Germinal center (tissue), 1 donor: Measurements from ENCODE around the gene AP4M1.
"Not testable (repeated sequence)": the region's sequence is repeated elsewhere in the genome, so short reads cannot be mapped to it uniquely, and the experiment has no call there.

Experiments
- DNase-seq: peaks from one replicate; pipeline ENCODE4 v3.0.0; 2012; ENCODE audit warnings: mixed read lengths, low spot score

Gene AP4M1

DNA sequence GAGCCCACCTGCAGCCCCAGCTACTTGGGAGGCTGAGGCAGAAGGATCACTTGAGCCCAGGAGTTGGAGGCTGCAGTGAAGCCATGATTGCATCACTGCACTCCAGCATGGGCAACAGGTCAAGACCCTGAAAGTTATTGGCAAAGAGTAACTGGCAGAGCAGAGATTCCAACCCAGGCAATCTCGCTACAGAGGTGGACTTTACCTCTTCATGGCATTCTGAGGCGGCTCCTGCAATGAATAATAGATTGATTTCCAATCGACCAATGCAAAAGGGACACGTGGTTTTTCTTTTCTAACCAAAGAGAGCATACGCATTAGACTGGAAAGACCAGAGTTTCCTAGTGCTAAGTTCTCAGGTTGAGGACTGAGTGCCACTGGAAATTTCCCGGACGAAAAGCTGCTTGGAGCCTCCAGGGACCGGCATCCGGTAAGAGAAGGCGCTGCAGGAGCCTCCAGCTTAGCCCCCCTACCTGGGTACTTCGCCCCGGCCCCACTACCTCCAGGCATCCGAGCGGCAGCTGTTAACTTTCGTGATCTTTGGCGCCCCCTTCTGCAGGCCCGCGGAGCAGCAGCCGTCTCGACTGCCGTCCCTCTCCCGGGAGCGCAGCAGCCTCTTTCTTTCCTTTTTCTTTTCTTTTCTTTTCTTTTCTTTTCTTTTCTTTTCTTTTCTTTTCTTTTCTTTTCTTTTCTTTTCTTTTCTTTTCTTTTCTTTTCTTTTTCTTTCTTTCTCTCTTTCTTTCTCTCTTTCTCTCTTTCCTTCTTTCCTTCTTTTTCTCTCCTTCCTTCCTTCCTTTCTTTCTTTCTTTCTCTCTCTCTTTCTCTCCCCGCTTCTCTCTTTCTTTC, 29.4 kb downstream of the AP4M1 start:
- peak; percentile 68 for DNase-seq

DNA sequence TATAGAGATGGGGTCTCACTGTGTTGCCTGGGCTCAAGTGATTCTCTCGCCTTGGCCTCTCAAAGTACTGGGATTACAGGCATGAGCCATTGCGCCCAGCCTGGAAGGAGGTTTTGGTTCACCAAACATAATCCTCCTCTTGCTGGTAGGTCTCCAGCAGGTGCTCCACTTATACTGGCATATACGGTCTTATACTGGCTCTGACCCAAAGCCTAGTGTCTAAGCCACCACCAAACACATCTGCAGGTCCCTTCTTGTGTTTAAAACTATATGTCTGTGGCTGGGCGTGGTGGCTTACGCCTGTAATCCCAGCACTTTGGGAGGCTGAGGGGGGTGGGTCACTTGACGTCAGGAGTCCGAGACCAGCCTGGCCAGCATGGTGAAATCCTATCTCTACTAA, 30.7 kb downstream of the AP4M1 start:
- DNase-seq = no peak

- peak; percentile 77 for DNase-seq
These were observed 31.3 kb downstream of the AP4M1 start for GRCh38 chr7:100132697-100133151.

DNA sequence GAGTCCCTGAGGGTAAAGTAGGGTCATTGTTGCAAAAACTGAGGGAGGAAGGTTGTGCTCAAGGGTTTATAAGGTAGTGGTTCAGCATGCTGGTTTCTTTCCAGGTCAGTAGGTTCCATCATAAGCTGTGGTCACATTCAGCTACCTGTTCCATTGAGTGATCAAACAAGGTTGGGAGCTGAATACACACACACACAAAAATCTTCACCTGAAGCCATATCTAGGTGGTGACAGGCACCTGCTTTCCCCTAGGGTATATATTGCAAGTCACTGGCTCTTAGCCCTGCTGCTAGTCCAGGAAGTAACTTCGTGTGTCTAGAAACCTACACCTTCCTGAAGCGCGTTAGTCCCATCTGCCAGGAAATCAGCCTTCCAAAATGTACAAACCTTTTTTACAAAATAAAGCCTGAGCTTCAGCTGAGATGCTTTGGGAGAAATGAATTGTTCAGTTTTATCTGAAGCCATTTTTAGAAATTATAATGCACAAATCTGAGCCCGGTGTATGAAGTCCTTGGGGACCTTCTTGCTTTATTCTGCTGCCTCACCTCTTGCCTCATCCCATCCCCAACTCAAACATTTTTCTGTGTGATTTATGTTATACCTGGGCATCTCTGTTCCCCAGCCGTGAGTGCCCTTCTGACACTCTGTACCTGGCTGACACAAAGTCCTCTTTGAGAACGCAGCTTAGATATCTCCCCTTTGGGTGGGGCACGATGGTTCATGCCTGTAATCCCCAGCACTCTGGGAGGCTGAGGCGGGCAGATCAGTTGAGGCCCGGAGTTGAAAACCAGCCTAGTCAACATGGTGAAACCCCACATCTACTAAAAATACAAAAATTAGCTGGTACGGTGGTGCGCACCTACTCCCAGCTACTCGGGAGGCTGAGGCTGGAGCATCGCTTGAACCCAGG, 36.7 kb downstream of the AP4M1 start:
- peak; percentile 48 for DNase-seq

GRCh38 chr7:100141555-100141949, 40.1 kb downstream of the AP4M1 start:
- DNase-seq = no peak

DNA sequence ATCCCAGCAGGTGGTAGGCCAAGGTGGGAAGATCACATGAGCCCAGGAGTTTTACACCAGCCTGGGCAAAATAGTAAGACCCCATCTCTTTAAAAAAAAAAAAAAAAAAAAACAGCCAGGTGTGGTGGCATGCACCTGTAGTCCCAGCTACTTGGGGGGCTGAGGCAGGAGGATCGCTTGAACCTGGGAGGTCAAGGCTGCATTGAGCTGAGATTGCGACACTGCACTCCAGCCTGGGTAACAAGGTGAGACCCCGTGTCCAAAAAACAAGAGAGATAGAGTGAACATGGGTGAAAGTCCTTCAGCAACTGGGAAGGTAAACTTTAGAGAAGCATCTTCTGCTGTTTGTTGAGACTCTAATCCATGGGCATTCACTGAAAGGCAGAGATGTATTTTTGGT, 41.0 kb downstream of the AP4M1 start:
- DNase-seq = no peak

- DNase-seq = not testable (repeated sequence)
These were observed 44.9 kb downstream of the AP4M1 start for GRCh38 chr7:100146350-100146749.

DNA sequence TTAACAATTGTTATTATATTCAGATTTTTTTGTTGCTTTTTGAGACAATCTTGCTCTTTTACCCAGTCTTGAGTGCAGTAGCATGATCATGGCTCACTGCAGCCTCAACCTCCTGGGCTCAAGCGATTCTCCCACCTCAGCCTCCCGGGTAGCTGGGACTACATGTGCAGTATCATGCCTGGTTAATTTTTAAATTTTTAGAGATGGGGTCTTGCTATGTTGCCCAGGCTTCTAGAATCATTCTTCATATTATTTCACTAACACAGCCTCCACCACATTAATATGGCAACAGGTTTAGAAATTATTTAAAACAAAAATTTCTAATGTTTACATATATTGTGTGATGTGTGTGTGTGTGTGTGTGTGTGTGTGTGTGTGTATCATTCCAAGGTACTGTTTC, 45.8 kb downstream of the AP4M1 start:
- DNase-seq = no peak

DNA sequence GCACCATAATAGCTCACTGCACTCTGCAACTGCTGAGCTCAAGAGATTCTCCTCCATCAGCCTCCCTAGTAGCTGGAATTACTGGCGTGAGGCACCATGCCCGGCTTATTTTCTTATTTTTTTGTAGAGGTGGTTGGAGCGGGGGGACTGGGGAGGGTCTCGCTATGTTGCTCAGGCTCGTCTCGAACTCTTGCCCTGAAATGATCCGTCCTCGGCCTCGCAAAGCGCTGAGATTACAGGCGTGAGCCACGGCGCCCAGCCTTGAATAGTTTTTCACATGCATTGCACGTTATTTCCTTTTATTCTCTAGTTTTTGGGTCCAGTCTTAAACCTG, 46.7 kb downstream of the AP4M1 start:
- no peak for DNase-seq

GRCh38 chr7:100148559-100149328, 47.3 kb downstream of the AP4M1 start, which contains the start of gene LAMTOR4:
TSS of gene LAMTOR4 (plus strand) at chr7:100148918. CDS start at chr7:100148973, 55 bp downstream.
- DNase-seq = peak; percentile 99

DNA sequence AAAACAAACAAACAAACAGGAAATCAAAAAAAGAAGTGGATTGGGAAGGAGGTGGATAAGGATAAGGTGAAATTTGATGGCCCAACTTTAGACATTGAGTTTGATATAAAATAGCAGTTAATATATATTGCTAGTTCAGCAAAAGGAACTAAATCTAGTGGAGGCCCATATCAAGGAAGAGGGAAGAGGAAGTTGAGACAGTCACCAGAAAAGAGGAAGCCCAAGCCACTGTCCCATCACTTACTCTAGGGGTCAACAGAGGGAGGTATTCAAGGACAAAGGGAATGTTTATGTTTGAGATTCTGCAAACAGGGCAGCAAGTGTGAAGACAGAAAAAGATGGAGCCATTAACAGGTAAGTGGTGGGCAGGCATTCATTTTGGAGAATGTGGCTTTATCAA, 51.0 kb downstream of the AP4M1 start:
- peak; percentile 57 for DNase-seq

DNA sequence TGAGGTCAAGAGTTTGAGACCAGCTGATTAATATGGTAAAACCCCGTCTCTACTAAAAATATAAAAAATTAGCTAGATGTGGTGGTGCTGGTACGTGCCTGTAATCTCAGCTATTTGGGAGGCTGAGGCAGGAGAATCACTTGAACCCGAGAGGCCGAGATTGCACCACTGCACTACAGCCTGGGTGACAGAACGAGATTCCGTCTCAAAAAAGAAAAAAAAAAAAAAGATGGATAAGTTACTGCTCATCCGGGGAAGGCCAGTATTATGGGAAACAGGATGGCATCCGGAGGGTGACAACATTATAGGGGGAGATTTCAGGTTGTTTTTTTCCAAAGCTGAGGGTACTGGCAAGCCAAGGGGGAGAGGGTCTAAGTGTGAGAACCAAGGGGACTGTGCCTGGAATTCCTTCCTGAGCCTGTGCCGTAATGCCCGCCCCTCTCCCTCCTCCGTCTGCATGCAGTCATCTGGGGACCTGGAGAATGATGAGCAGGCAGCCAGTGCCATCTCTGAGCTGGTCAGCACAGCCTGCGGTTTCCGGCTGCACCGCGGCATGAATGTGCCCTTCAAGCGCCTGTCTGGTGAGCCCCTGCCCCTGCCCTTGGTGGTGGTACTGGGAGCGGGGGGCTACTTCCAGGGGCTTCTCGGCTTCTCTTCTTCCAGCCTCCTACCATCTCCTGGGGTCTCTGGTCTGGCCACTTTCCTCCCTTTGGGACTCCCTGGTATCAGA, 51.7 kb downstream of the AP4M1 start:
- no peak for DNase-seq

GRCh38 chr7:100153708-100154535, 52.5 kb downstream of the AP4M1 start:
- no peak for DNase-seq

GRCh38 chr7:100154651-100155491, 53.4 kb downstream of the AP4M1 start:
- no peak for DNase-seq

- no peak for DNase-seq
These were observed 54.3 kb downstream of the AP4M1 start for GRCh38 chr7:100155553-100156317.

DNA sequence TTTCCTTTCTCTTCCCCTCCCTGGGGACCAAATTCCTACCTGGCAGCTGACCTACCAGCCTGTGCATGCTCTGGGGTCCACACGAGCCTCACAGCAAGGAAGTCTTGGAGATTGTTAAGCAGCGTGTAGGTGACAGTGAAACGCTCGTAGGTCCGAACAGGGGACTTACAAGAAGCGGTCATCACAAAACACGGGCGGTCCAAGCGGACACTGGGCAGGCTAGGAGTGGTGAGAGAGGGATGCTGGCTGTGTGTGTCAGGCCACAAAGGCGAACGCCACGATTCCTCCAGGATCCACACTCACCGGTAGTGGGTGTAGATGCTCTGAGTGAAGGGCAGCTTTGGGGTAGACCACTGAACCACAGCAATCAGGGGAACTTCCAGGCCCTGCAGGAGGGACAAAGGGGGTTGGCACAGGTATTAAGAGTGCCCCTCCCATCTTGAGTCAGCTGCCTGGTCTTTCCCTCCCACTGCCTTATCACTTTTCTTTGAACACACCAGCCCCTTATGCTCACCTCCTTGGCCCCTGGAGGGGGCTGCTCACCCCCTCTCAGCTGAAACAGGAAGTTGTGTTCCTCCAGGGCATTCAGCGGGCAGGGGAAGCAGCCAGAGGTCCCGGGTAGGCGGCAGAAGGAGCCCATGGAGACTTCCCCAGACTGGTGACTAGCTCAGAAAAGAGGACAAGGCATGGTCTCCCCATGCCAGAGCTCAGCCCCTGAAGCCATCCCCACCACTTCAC, 55.1 kb downstream of the AP4M1 start:
- peak; percentile 46 for DNase-seq

DNA sequence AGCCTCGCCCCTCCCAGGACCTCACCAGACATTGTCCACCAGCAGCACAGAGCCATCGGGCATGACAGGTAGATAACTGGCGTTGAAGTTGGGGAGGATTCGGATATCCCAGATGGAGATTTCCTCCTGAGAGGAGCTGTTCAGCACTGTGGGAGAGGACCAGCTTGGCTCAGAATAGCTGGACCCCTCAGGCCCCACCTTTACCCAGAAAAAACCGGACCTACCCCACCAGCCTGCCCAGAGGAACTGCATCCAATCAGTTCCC, 55.6 kb downstream of the AP4M1 start:
- no peak for DNase-seq
